ENCODE results near the gene ELOVL6. TPM values are rescaled to one million over a fixed set of nuclear protein-coding genes. Genes with fewer than 3 reads are reported as not detected.
"Not testable (repeated sequence)": the region's sequence is repeated elsewhere in the genome, so short reads cannot be mapped to it uniquely, and the experiment has no call there.

The ELOVL6 gene
- total RNA-seq, 2 experiments from 2014 or later, result 11.8 to 13.2 TPM

- ChIA-PET POLR2A (interaction anchor here (0.6 to 1.4 kb wide), 6 partner anchors 33 to 605 kb away, joined by 3 to 5 read pairs (median 3); no protein-coding TSS in a partner anchor), CTCF (interaction anchor here (0.6 kb wide), 1 partner anchor 12 kb away, joined by 4 read pairs; no protein-coding TSS in a partner anchor)
Observed at GRCh38 chr4:110198049-110198434, 373 bp downstream of the ELOVL6 start.

- POLR2A ChIA-PET, result interaction anchor here (1.4 to 1.6 kb wide), 2 partner anchors 33 kb away, joined by 5 to 7 read pairs; no protein-coding TSS in a partner anchor
- CTCF ChIA-PET, result interaction anchor here (1.7 kb wide), 1 partner anchor 319 kb away, joined by 5 read pairs; no protein-coding TSS in a partner anchor
Observed at GRCh38 chr4:110197529-110198042, 829 bp downstream of the ELOVL6 start.

- CTCF ChIA-PET, result interaction anchor here (1.7 kb wide), 1 partner anchor 320 kb away, joined by 5 read pairs; no protein-coding TSS in a partner anchor
- POLR2A ChIA-PET, result interaction anchor here (0.7 to 1.6 kb wide), 3 partner anchors 32 to 142 kb away, joined by 3 to 7 read pairs (median 4); no protein-coding TSS in a partner anchor
Observed at GRCh38 chr4:110196871-110197528, 1.4 kb downstream of the ELOVL6 start.

- POLR2A ChIA-PET, result interaction anchor here (0.7 to 1.6 kb wide), 3 partner anchors 32 to 141 kb away, joined by 3 to 7 read pairs (median 4); no protein-coding TSS in a partner anchor
Observed at GRCh38 chr4:110196206-110196870, 2.1 kb downstream of the ELOVL6 start.

GRCh38 chr4:110195561-110196205, 2.7 kb downstream of the ELOVL6 start:
- ChIA-PET POLR2A (no interaction called here), CTCF (no interaction called here)

More at GRCh38 chr4:110196206-110196870, 2.1 kb downstream of the ELOVL6 start:
- CTCF ChIA-PET, result interaction anchor here (1.7 kb wide), 1 partner anchor 320 kb away, joined by 5 read pairs; no protein-coding TSS in a partner anchor

- POLR2A ChIA-PET, result interaction anchor here (0.6 kb wide), 2 partner anchors 19 to 244 kb away, joined by 3 to 4 read pairs; no protein-coding TSS in a partner anchor
- CTCF ChIA-PET, result interaction anchor here (1.0 to 1.2 kb wide), 2 partner anchors 23 to 29 kb away, joined by 3 read pairs; no protein-coding TSS in a partner anchor
Observed at GRCh38 chr4:110193822-110194761, 4.3 kb downstream of the ELOVL6 start.

GRCh38 chr4:110193287-110193686, 5.1 kb downstream of the ELOVL6 start:
- POLR2A ChIA-PET, result not testable (repeated sequence)
- CTCF ChIA-PET, result interaction anchor here (1.0 to 1.2 kb wide), 2 partner anchors 22 to 28 kb away, joined by 3 read pairs; no protein-coding TSS in a partner anchor

- CTCF ChIA-PET, result interaction anchor here (0.8 kb wide), 1 partner anchor 19 kb away, joined by 4 read pairs; no protein-coding TSS in a partner anchor
Observed at GRCh38 chr4:110190249-110190648, 8.2 kb downstream of the ELOVL6 start.

GRCh38 chr4:110188113-110188512, 10.3 kb downstream of the ELOVL6 start:
- POLR2A ChIA-PET, result no interaction called here
- CTCF ChIA-PET, result no interaction called here

More at GRCh38 chr4:110190249-110190648, 8.2 kb downstream of the ELOVL6 start:
- POLR2A ChIA-PET, result no interaction called here

- CTCF ChIA-PET, result interaction anchor here (0.9 kb wide), 1 partner anchor 22 kb away, joined by 3 read pairs; no protein-coding TSS in a partner anchor
- POLR2A ChIA-PET, result no interaction called here
Observed at GRCh38 chr4:110184791-110185155, 13.6 kb downstream of the ELOVL6 start.

- CTCF ChIA-PET, result interaction anchor here (0.9 kb wide), 1 partner anchor 22 kb away, joined by 3 read pairs; no protein-coding TSS in a partner anchor
- POLR2A ChIA-PET, result no interaction called here
Observed at GRCh38 chr4:110184140-110184790, 14.2 kb downstream of the ELOVL6 start.

- POLR2A ChIA-PET, result no interaction called here
Observed at GRCh38 chr4:110183643-110184042, 14.8 kb downstream of the ELOVL6 start.

GRCh38 chr4:110183058-110183457, 15.4 kb downstream of the ELOVL6 start:
- POLR2A ChIA-PET, result no interaction called here
- CTCF ChIA-PET, result no interaction called here

More at GRCh38 chr4:110183643-110184042, 14.8 kb downstream of the ELOVL6 start:
- CTCF ChIA-PET, result no interaction called here

GRCh38 chr4:110181890-110182289, 16.5 kb downstream of the ELOVL6 start:
- POLR2A ChIA-PET, result no interaction called here
- CTCF ChIA-PET, result no interaction called here

- CTCF ChIA-PET, result interaction anchor here (0.6 kb wide), 1 partner anchor 357 kb away, joined by 3 read pairs; no protein-coding TSS in a partner anchor
- POLR2A ChIA-PET, result no interaction called here
Observed at GRCh38 chr4:110175634-110176033, 22.8 kb downstream of the ELOVL6 start.

GRCh38 chr4:110172972-110173371, 25.4 kb downstream of the ELOVL6 start:
- ChIA-PET POLR2A (no interaction called here), CTCF (no interaction called here)

GRCh38 chr4:110171971-110172370, 26.4 kb downstream of the ELOVL6 start:
- POLR2A ChIA-PET, result no interaction called here
- CTCF ChIA-PET, result interaction anchor here (0.9 kb wide), 1 partner anchor 22 kb away, joined by 3 read pairs; no protein-coding TSS in a partner anchor

- ChIA-PET CTCF (interaction anchor here (0.7 to 0.9 kb wide), 2 partner anchors 23 to 1377 kb away, joined by 3 to 4 read pairs; no protein-coding TSS in a partner anchor), POLR2A (interaction anchor here (0.5 kb wide), 1 partner anchor 694 kb away, joined by 8 read pairs; no protein-coding TSS in a partner anchor)
Observed at GRCh38 chr4:110170861-110171260, 27.6 kb downstream of the ELOVL6 start.
